ENCODE data around the gene ERCC5.

DNA sequence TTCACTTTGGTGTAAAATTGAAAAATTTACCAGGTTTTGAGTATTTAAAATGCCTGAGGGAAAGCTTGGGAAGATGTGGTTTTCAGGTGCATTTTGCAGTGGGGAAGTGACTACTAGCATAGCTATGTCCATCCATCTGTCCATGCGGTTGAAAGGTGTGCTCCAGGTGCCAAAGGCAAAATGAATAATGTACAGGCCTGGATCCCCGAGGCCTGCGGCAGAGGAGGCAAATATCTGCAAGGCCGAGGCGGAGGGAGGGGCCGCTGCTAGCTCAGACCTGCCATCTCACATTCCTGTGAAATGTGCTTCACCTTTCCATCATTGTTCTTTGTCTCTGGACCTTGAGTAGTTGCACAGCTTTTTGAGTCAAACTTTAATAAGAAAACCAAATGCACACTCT, 65.5 kb downstream of the ERCC5 start:
- TF ChIP-seq, protein P1, sequence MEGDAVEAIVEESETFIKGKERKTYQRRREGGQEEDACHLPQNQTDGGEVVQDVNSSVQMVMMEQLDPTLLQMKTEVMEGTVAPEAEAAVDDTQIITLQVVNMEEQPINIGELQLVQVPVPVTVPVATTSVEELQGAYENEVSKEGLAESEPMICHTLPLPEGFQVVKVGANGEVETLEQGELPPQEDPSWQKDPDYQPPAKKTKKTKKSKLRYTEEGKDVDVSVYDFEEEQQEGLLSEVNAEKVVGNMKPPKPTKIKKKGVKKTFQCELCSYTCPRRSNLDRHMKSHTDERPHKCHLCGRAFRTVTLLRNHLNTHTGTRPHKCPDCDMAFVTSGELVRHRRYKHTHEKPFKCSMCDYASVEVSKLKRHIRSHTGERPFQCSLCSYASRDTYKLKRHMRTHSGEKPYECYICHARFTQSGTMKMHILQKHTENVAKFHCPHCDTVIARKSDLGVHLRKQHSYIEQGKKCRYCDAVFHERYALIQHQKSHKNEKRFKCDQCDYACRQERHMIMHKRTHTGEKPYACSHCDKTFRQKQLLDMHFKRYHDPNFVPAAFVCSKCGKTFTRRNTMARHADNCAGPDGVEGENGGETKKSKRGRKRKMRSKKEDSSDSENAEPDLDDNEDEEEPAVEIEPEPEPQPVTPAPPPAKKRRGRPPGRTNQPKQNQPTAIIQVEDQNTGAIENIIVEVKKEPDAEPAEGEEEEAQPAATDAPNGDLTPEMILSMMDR (IDR thresholded peaks at IDR 0.05; ENCODE audit: poor library complexity) = no peak
- TF ChIP-seq EZH2 (IDR thresholded peaks at IDR 0.05; ENCODE audit: borderline replicate concordance) = no peak
